Camera-type eye (tissue), 1 donor: ENCODE data around the gene DYNLT2B. TPM values are rescaled to one million over a fixed set of nuclear protein-coding genes. Genes with fewer than 3 reads are reported as not detected.

Experiments used
- total RNA-seq: library from RNA; depleted of rRNA; stranded (reverse); fragments of >200 nt; gene quantifications from one replicate; pipeline ENCODE4 v1.2.3, GENCODE V29; 2014

Gene DYNLT2B
- 14.8 TPM for total RNA-seq

GRCh38 chr3:196317687-196318467, at the start of gene DYNLT2B:
Gene DYNLT2B (minus strand): TSS chr3:196318240. CDS start chr3:196318152, 88 bp downstream.

DNA sequence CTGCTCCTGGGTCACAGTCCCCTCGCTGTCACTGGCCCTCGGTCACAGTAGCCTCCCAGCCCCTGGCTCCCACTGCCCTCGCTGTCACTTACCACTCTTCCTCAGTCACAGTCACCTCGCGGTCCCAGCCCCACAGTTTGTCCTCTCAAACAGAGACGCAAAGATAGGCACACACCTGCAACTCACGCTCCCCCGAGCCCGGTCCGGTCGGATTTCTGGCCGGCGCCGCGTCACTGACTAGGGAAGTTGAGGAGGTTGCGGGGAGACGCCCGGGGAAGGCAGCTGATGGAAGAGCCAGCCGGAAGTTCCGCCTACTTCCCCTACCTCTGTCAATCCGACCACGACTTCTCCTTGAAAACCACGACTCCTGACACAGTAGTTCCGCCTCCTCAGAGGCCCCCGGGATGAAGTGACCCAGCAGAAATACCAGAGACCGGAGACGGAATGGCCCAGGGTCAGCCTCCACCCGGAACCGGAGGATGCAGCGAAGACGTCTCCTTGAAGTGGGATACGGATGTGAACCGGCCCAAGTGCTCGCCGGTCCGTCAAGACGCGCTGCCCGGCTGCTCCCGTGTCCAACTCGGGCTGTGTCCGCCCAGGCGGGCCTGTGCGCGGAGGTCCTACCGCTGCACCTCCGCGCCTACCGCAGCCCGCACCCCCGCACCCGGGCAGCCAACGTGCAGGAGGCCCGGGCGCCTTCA, 30.4 kb downstream of the DYNLT2B start, which contains the start of gene PCYT1A:
PCYT1A (minus strand) TSS at position 287 of the 701 bp plus-strand sequence. CDS start 17,195 bp downstream, outside the sequence.

Other genes starting within 250 kb of the DYNLT2B start
- gene TFRC, start 236.2 kb downstream of the DYNLT2B start, total RNA-seq = 99.2 TPM
- not detected for gene ZDHHC19, start 106.8 kb downstream of the DYNLT2B start, total RNA-seq
- gene SLC51A, start 101.7 kb downstream of the DYNLT2B start, total RNA-seq = 0.77 TPM
- gene PCYT1A, start 30.5 kb downstream of the DYNLT2B start, total RNA-seq = 48.7 TPM
- not detected for gene TM4SF19, start 20.1 kb upstream of the DYNLT2B start, total RNA-seq
- gene UBXN7, start 114.2 kb upstream of the DYNLT2B start, total RNA-seq = 69.9 TPM
- gene RNF168, start 185.5 kb upstream of the DYNLT2B start, total RNA-seq = 16.9 TPM
- 0.38 TPM for gene SMCO1, start 197.1 kb upstream of the DYNLT2B start, total RNA-seq